GM23338 (cell line): ENCODE measurements around the gene NWD2. TPM values are rescaled to one million over a fixed set of nuclear protein-coding genes. Genes with fewer than 3 reads are reported as not detected.

Experiments
- ATAC-seq: fragments of 200-7000 bp; cut with Tn5 transposase; 3 replicates; pipeline ENCODE4 v1.9.1; 2020
- DNase-seq: peaks from one replicate; pipeline ENCODE4 v3.0.0-alpha.2; 2015; ENCODE audit warnings: low spot score
- H2AFZ ChIP-seq: fragments of 200-600 bp; sonication (generic); 2 replicates; pipeline ENCODE4 v1.8.0; 2016; ENCODE audit warnings: antibody characterized with exemption, mild to moderate bottlenecking, moderate library complexity
- H3F3A ChIP-seq: fragments of 200-600 bp; sonication (generic); replicated peaks from 2 replicates; pipeline ENCODE4 v1.8.0; 2017; ENCODE audit warnings: antibody characterized with exemption, mixed run types, low read depth
- H3K27ac ChIP-seq: fragments of 200-600 bp; sonication (generic); 2 replicates; pipeline ENCODE4 v1.6.1; 2016; ENCODE audit warnings: low read depth
- H3K27me3 ChIP-seq: fragments of 200-600 bp; sonication (generic); 2 replicates; pipeline ENCODE4 v1.8.0; 2016; ENCODE audit warnings: mild to moderate bottlenecking, mixed run types, moderate library complexity; ENCODE audit not compliant: insufficient read depth
- H3K36me3 ChIP-seq: fragments of 200-600 bp; sonication (generic); 2 replicates; pipeline ENCODE4 v1.8.0; 2016; ENCODE audit warnings: mild to moderate bottlenecking; ENCODE audit not compliant: insufficient read depth
- H3K4me1 ChIP-seq: fragments of 200-600 bp; sonication (generic); 2 replicates; pipeline ENCODE4 v1.8.0; 2016; ENCODE audit warnings: mild to moderate bottlenecking, moderate library complexity; ENCODE audit not compliant: insufficient read depth
- H3K4me2 ChIP-seq: fragments of 200-600 bp; sonication (generic); 2 replicates; pipeline ENCODE4 v1.7.1; 2017; ENCODE audit warnings: mixed run types
- H3K4me3 ChIP-seq: fragments of 200-600 bp; sonication (generic); 2 replicates; pipeline ENCODE4 v1.6.1; 2016; ENCODE audit warnings: mixed run types
- H3K79me2 ChIP-seq: fragments of 200-600 bp; sonication (generic); replicated peaks from 2 replicates; pipeline ENCODE4 v1.8.0; 2017; ENCODE audit warnings: mild to moderate bottlenecking; ENCODE audit not compliant: insufficient read depth
- H3K9me2 ChIP-seq: fragments of 200-600 bp; sonication (generic); 2 replicates; pipeline ENCODE4 v1.8.0; 2017; ENCODE audit not compliant: insufficient read depth
- H4K20me1 ChIP-seq: fragments of 200-600 bp; sonication (generic); replicated peaks from 2 replicates; pipeline ENCODE4 v1.8.0; 2017; ENCODE audit warnings: mild to moderate bottlenecking; ENCODE audit not compliant: insufficient read depth
- H3K27ac Mint-ChIP-seq: 2 replicates; pipeline ENCODE4 v1.8.0; 2020; ENCODE audit warnings: inconsistent platforms, mild to moderate bottlenecking, moderate library complexity, mixed read lengths
- H3K27me3 Mint-ChIP-seq: 3 replicates; pipeline ENCODE4 v1.8.0; 2022; ENCODE audit warnings: low read depth, mild to moderate bottlenecking, moderate library complexity, mixed read lengths, inconsistent platforms; ENCODE audit not compliant: insufficient read depth, poor library complexity
- H3K36me3 Mint-ChIP-seq: 3 replicates; pipeline ENCODE4 v1.8.0; 2021; ENCODE audit warnings: low read depth, mild to moderate bottlenecking, inconsistent platforms, moderate library complexity, mixed read lengths
- H3K4me1 Mint-ChIP-seq: 3 replicates; pipeline ENCODE4 v1.8.0; 2020; ENCODE audit warnings: mild to moderate bottlenecking, inconsistent platforms, mixed read lengths
- H3K4me3 Mint-ChIP-seq: 3 replicates; pipeline ENCODE4 v1.8.0; 2021; ENCODE audit warnings: moderate library complexity, mild to moderate bottlenecking, inconsistent platforms, mixed read lengths
- H3K9me3 Mint-ChIP-seq: 3 replicates; pipeline ENCODE4 v1.8.0; 2020; ENCODE audit warnings: moderate library complexity, mild to moderate bottlenecking, inconsistent platforms, mixed read lengths
- CREB1 ChIP-seq: fragments of 250-450 bp; sonication (Bioruptor Pico); IDR thresholded peaks from 2 replicates; pipeline ENCODE4 v1.5.0; 2020; ENCODE audit warnings: low read depth, mild to moderate bottlenecking, moderate library complexity
- CTCF ChIP-seq, 2 experiments: fragments of 200-600 bp in 1 of 2; sonication (generic) in 1 of 2; conservative IDR thresholded peaks; 2 replicates each; pipeline versions ENCODE4 v1.5.1 to v1.6.1; 2016 to 2017; ENCODE audit warnings: antibody characterized with exemption in 2 of 2, low read depth in 2 of 2, mild to moderate bottlenecking in 2 of 2, moderate library complexity in 1 of 2
- EZH2phosphoT487 ChIP-seq: fragments of 200-600 bp; sonication (generic); IDR thresholded peaks from one replicate; pipeline ENCODE4 v1.8.1; 2018; ENCODE audit warnings: antibody characterized with exemption; ENCODE audit not compliant: unreplicated experiment
- NANOG ChIP-seq: IDR thresholded peaks from 2 replicates; pipeline ENCODE4 v1.6.1; 2016; ENCODE audit warnings: antibody characterized with exemption, borderline replicate concordance
- POLR2AphosphoS5 ChIP-seq: IDR thresholded peaks from 2 replicates; pipeline ENCODE4 v1.6.1; 2016; ENCODE audit warnings: antibody characterized with exemption, low read depth
- STAT1 ChIP-seq: IDR thresholded peaks from one replicate; pipeline ENCODE4 v1.6.1; 2016; ENCODE audit warnings: antibody characterized with exemption; ENCODE audit not compliant: unreplicated experiment
- ZNF331 ChIP-seq: fragments of 250-450 bp; sonication (Bioruptor Pico); IDR thresholded peaks from 2 replicates; pipeline ENCODE4 v1.5.0; 2020; ENCODE audit warnings: low read depth, mild to moderate bottlenecking, moderate library complexity
- ZNF462 ChIP-seq: fragments of 250-450 bp; sonication (Bioruptor Pico); IDR thresholded peaks from 2 replicates; pipeline ENCODE4 v1.5.0; 2020; ENCODE audit warnings: mild to moderate bottlenecking, moderate library complexity
- polyA plus RNA-seq: library from polyadenylated mRNA; unstranded; fragments of >200 nt; fragmentation: Nextera tagmentation; extraction: Ambion mirVana; gene quantifications from 2 replicates; pipeline ENCODE4 v1.2.1, GENCODE V29; 2016
- total RNA-seq: library from RNA; depleted of rRNA; stranded (reverse); fragments of >200 nt; shearing (Covaris generic); gene quantifications from 2 replicates; pipeline ENCODE4 v1.2.3, GENCODE V29; 2014

The NWD2 gene
- total and polyA plus RNA-seq, 2 experiments from 2014 or later, result 0.07 TPM; not detected in 1

- Histone ChIP-seq H3K4me1 (no peaks in the 10 kb centered on the region), H3K9me2 (peaks cover 8% of the 10 kb centered on the region; the same call in 1 of the 2 replicates), H3K4me2 (no peak overlapping the region), H4K20me1 (no peaks in the 10 kb centered on the region), H3K27me3 (no peaks in the 10 kb centered on the region), H2AFZ (no peak overlapping the region), H3F3A (no peaks in the 10 kb centered on the region), H3K79me2 (no peaks in the 10 kb centered on the region), H3K27ac (no peak overlapping the region), H3K4me3 (no peak overlapping the region), H3K36me3 (no peaks in the 10 kb centered on the region)
- TF ChIP-seq STAT1 (no peak), NANOG (no peak), CTCF (conservative IDR thresholded peaks at IDR 0.05; ENCODE audit: low read depth in 2 of 2) (no peak)
- no peaks in the 10 kb centered on the region for H3K27me3 Mint-ChIP-seq
- no peak overlapping the region for H3K4me3 Mint-ChIP-seq
- no peaks in the 10 kb centered on the region for H3K4me1 Mint-ChIP-seq
- no peaks in the 10 kb centered on the region for H3K9me3 Mint-ChIP-seq
- H3K36me3 Mint-ChIP-seq, result no peaks in the 10 kb centered on the region
- DNase-seq, result no peak
- no peak overlapping the region for H3K27ac Mint-ChIP-seq
- ATAC-seq, result no peak
Measured at GRCh38 chr4:37483610-37484009, 239.1 kb downstream of the NWD2 start.

- Histone ChIP-seq H3K9me2 (peaks cover 8% of the 10 kb centered on the region; the same call in 1 of the 2 replicates), H3F3A (no peaks in the 10 kb centered on the region), H3K4me2 (no peak overlapping the region), H3K79me2 (no peaks in the 10 kb centered on the region), H3K4me3 (no peak overlapping the region), H4K20me1 (no peaks in the 10 kb centered on the region), H3K27me3 (no peaks in the 10 kb centered on the region), H3K27ac (no peak overlapping the region), H3K4me1 (no peaks in the 10 kb centered on the region), H2AFZ (no peak overlapping the region; the same call in 1 of the 2 replicates), H3K36me3 (no peaks in the 10 kb centered on the region)
- Mint-ChIP-seq H3K36me3 (no peaks in the 10 kb centered on the region), H3K9me3 (no peaks in the 10 kb centered on the region), H3K27me3 (no peaks in the 10 kb centered on the region), H3K27ac (no peak overlapping the region), H3K4me3 (no peak overlapping the region), H3K4me1 (no peaks in the 10 kb centered on the region)
- DNase-seq (no peak), ATAC-seq (no peak)
- no peak for TF ChIP-seq CREB1 (CRISPR knock-in tag)
- no peak for TF ChIP-seq ZNF331 (CRISPR knock-in tag)
- no peak for TF ChIP-seq CTCF (conservative IDR thresholded peaks at IDR 0.05; ENCODE audit: low read depth in 2 of 2)
- TF ChIP-seq ZNF462 (CRISPR knock-in tag), result no peak
- no peak for TF ChIP-seq NANOG
- TF ChIP-seq EZH2phosphoT487, result no peak
- no peak for TF ChIP-seq POLR2AphosphoS5
Measured at GRCh38 chr4:37486166-37486565, 241.6 kb downstream of the NWD2 start.
